Esophagus muscularis mucosa (tissue), 4 donors: ENCODE measurements around the gene PCA3. TPM values are rescaled to one million over a fixed set of nuclear protein-coding genes. Genes with fewer than 3 reads are reported as not detected.

Source experiments
- DNase-seq: peaks from one replicate; pipeline ENCODE4 v3.0.0-alpha.2; 2017; ENCODE audit errors: extremely low spot score
- H3K27ac ChIP-seq, 4 donors: fragments of 200-600 bp; sonication (generic); replicated peaks in 1 of 4; 1 replicate in 3 of 4; 2 replicates in 1 of 4; pipeline ENCODE4 v1.5.1; 2016 to 2019; ENCODE audit warnings: mild to moderate bottlenecking in 1 of 4
- H3K27me3 ChIP-seq, 4 donors: fragments of 200-600 bp; sonication (generic); one replicate each; pipeline versions ENCODE4 v1.5.1 to v1.6.0; 2016 to 2019
- H3K36me3 ChIP-seq, 4 donors: fragments of 200-600 bp; sonication (generic); one replicate each; pipeline ENCODE4 v1.5.1; 2016 to 2019
- H3K4me1 ChIP-seq, 4 donors: fragments of 200-600 bp; sonication (generic); one replicate each; pipeline ENCODE4 v1.5.1; 2016 to 2019
- H3K4me3 ChIP-seq, 4 donors: fragments of 200-600 bp; sonication (generic); 1 replicate in 2 of 4; 2 replicates in 2 of 4; pipeline ENCODE4 v1.5.1; 2016 to 2019; ENCODE audit warnings: mild to moderate bottlenecking in 4 of 4, moderate library complexity in 1 of 4
- H3K9me3 ChIP-seq, 4 donors: fragments of 200-600 bp; sonication (generic); 1 replicate in 3 of 4; 2 replicates in 1 of 4; pipeline ENCODE4 v1.5.1; 2016 to 2019
- CTCF ChIP-seq, 3 experiments: fragments of 200-600 bp in 2 of 3; fragments of 450-650 bp in 1 of 3; sonication (generic) in 2 of 3; IDR thresholded peaks; one replicate each; pipeline ENCODE4 v1.5.1; 2017 to 2019; ENCODE audit warnings: antibody characterized with exemption in 3 of 3, mild to moderate bottlenecking in 2 of 3, moderate library complexity in 1 of 3
- EP300 ChIP-seq: sonication (generic); formaldehyde crosslinking; IDR thresholded peaks from one replicate; pipeline ENCODE4 v1.6.1; 2017; ENCODE audit warnings: antibody characterized with exemption
- POLR2A ChIP-seq: fragments of 450-650 bp; IDR thresholded peaks from one replicate; pipeline ENCODE4 v1.6.1; 2017; ENCODE audit warnings: antibody characterized with exemption, moderate library complexity, mild to moderate bottlenecking, low read depth
- POLR2AphosphoS5 ChIP-seq, 2 donors: sonication (generic); formaldehyde crosslinking; IDR thresholded peaks; one replicate each; pipeline ENCODE4 v1.6.1; 2017; ENCODE audit warnings: antibody characterized with exemption in 2 of 2
- whole genome bisulfite sequencing: methylation state at CpG from one replicate; pipeline ENCODE4 v1.1.5; 2018; 5-methylcytosine and 5-hydroxymethylcytosine counted together
- intact Hi-C: fragments of 100-400 bp; cut with DNase I; formaldehyde crosslinking; loops from one replicate; pipeline ENCODE4 v1.15.1; 2023
- total RNA-seq, 4 donors: library from RNA; depleted of rRNA; stranded (reverse); fragments of >200 nt; gene quantifications; one replicate each; pipeline versions ENCODE4 v1.1.0 to v1.2.1, GENCODE V29; 2016

Gene PCA3
- total RNA-seq, 4 donors from 2014 or later, result under 0.01 to 1.0 (median 0.65) TPM; not detected in 1

GRCh38 chr9:76756941-76757673, 7.1 kb upstream of the PCA3 start:
- no peak for DNase-seq
- Histone ChIP-seq H3K27me3 (no peaks in the 10 kb centered on the region), H3K36me3 (peaks cover 0 to 33% (median 4%) of the 10 kb centered on the region in 4 donors), H3K4me1 (peaks cover 0 to 22% (median 13%) of the 10 kb centered on the region in 4 donors), H3K9me3 (no peaks in the 10 kb centered on the region), H3K27ac (no peak overlapping the region), H3K4me3 (no peak overlapping the region)
- TF ChIP-seq POLR2AphosphoS5 (IDR thresholded peaks at IDR 0.05) (no peak), POLR2A (no peak), CTCF (IDR thresholded peaks at IDR 0.05) (no peak), EP300 (no peak)
- 73% methylated on average over 3 of the region's 3 CpGs for WGBS
- intact Hi-C loops, result no loop called here

GRCh38 chr9:76758476-76758875, 5.8 kb upstream of the PCA3 start:
- no peaks in the 10 kb centered on the region for H3K9me3 ChIP-seq
- WGBS, result 63% methylated on average over 4 of the region's 4 CpGs
- H3K4me1 ChIP-seq, result peaks cover 0 to 36% (median 21%) of the 10 kb centered on the region in 4 donors
- no peak overlapping the region for H3K27ac ChIP-seq
- TF ChIP-seq CTCF (IDR thresholded peaks at IDR 0.05) (no peak), EP300 (no peak), POLR2AphosphoS5 (IDR thresholded peaks at IDR 0.05) (no peak), POLR2A (no peak)
- no peaks in the 10 kb centered on the region for H3K27me3 ChIP-seq
- H3K4me3 ChIP-seq, result no peak overlapping the region
- peak; percentile 17 for DNase-seq
- intact Hi-C loops, result no loop called here
- peaks cover 0 to 33% (median 4%) of the 10 kb centered on the region in 4 donors for H3K36me3 ChIP-seq

- H3K27me3 ChIP-seq, result no peaks in the 10 kb centered on the region
- WGBS, result 54% methylated on average over 6 of the region's 6 CpGs
- H3K4me1 ChIP-seq, result peaks cover 0 to 39% (median 24%) of the 10 kb centered on the region in 4 donors
- peak; percentile 64 for DNase-seq
- no peak overlapping the region for H3K4me3 ChIP-seq
- H3K36me3 ChIP-seq, result peaks cover 0 to 38% (median 4%) of the 10 kb centered on the region in 4 donors
- H3K27ac ChIP-seq, result no peak overlapping the region
- intact Hi-C loops, result loop anchor here (5.0 kb wide), 1 partner anchor 228 kb away; no protein-coding TSS in a partner anchor
- no peak for TF ChIP-seq CTCF (IDR thresholded peaks at IDR 0.05)
- no peak for TF ChIP-seq POLR2AphosphoS5 (IDR thresholded peaks at IDR 0.05)
- no peak for TF ChIP-seq EP300
- TF ChIP-seq POLR2A, result no peak
- H3K9me3 ChIP-seq, result no peaks in the 10 kb centered on the region
These were observed 4.5 kb upstream of the PCA3 start for GRCh38 chr9:76759732-76760131.

GRCh38 chr9:76761448-76761847, 2.8 kb upstream of the PCA3 start:
- no peak for DNase-seq
- H3K27ac ChIP-seq, result no peak overlapping the region
- H3K4me1 ChIP-seq, result peaks cover 0 to 39% (median 22%) of the 10 kb centered on the region in 4 donors
- H3K9me3 ChIP-seq, result no peaks in the 10 kb centered on the region
- no peak for TF ChIP-seq POLR2AphosphoS5 (IDR thresholded peaks at IDR 0.05)
- no peak for TF ChIP-seq EP300
- TF ChIP-seq POLR2A, result no peak
- peak in 1 of 3 experiments; percentile 37 for TF ChIP-seq CTCF (IDR thresholded peaks at IDR 0.05)
- no peaks in the 10 kb centered on the region for H3K27me3 ChIP-seq
- H3K36me3 ChIP-seq, result peaks cover 0 to 45% (median 4%) of the 10 kb centered on the region in 4 donors
- 36% methylated on average over 1 of the region's 1 CpG for WGBS
- H3K4me3 ChIP-seq, result no peak overlapping the region
- intact Hi-C loops, result loop anchor here (5.0 kb wide), 1 partner anchor 226 kb away; no protein-coding TSS in a partner anchor
